Panc1 (cell line): ENCODE measurements around the gene PDK2. TPM values are rescaled to one million over a fixed set of nuclear protein-coding genes. Genes with fewer than 3 reads are reported as not detected.

Source experiments
- ATAC-seq: fragments of 200-7000 bp; cut with Tn5 transposase; 2 replicates; pipeline ENCODE4 v1.9.1; 2020; ENCODE audit warnings: mild to moderate bottlenecking, moderate library complexity
- BruUV-seq: library from RNA; stranded (reverse); fragments of 400-500 nt; replicated peaks from 2 replicates; lab custom pipeline; 2021; lab: Mats Ljungman, UMichigan
- CTCF ChIA-PET: fragments of 300-600 bp; sonication (Branson Sonifier 250); formaldehyde crosslinking; loops from one replicate; lab custom pipeline; 2022; ENCODE audit warnings: antibody characterized with exemption; lab: Charles Lee
- POLR2A ChIA-PET: fragments of 300-600 bp; sonication (Branson Sonifier 250); formaldehyde crosslinking; loops from one replicate; lab custom pipeline; 2022; ENCODE audit warnings: antibody characterized with exemption; lab: Charles Lee
- DNase-seq: peaks from one replicate; pipeline ENCODE4 v3.0.0-alpha.2; 2010; ENCODE audit warnings: low read depth, low spot score
- H3K27ac ChIP-seq: 2 replicates; pipeline ENCODE4 v1.5.1; 2011; ENCODE audit warnings: mild to moderate bottlenecking, low read length, inconsistent platforms
- H3K27me3 ChIP-seq: fragments of 200-500 bp; sonication (Bioruptor generic); 2 replicates; pipeline ENCODE4 v1.6.0; 2014; ENCODE audit warnings: low read length, inconsistent platforms; ENCODE audit not compliant: control insufficient read depth, insufficient read depth
- H3K36me3 ChIP-seq: fragments of 200-500 bp; sonication (Bioruptor generic); 2 replicates; pipeline ENCODE4 v1.5.1; 2014; ENCODE audit warnings: inconsistent platforms, mild to moderate bottlenecking, low read length, moderate library complexity; ENCODE audit not compliant: control insufficient read depth, insufficient read depth
- H3K4me1 ChIP-seq: 2 replicates; pipeline ENCODE4 v1.5.1; 2011; ENCODE audit warnings: inconsistent platforms, mild to moderate bottlenecking, low read length, moderate library complexity; ENCODE audit not compliant: control insufficient read depth, insufficient read depth
- H3K4me3 ChIP-seq, 2 experiments: 2 replicates each; pipeline ENCODE4 v1.5.1; 2011 to 2012; ENCODE audit warnings: low read depth in 2 of 2, low read length in 2 of 2, mild to moderate bottlenecking in 2 of 2, inconsistent platforms in 1 of 2, moderate library complexity in 1 of 2
- H3K9me3 ChIP-seq: fragments of 200-500 bp; sonication (Bioruptor generic); 2 replicates; pipeline ENCODE4 v1.5.1; 2014; ENCODE audit warnings: low read depth, mild to moderate bottlenecking, inconsistent platforms, low read length, moderate library complexity; ENCODE audit not compliant: control insufficient read depth, insufficient read depth
- CTCF ChIP-seq: fragments of 450-650 bp; IDR thresholded peaks from 2 replicates; pipeline ENCODE4 v1.5.1; 2017; ENCODE audit warnings: mild to moderate bottlenecking
- POLR2AphosphoS5 ChIP-seq: IDR thresholded peaks from 2 replicates; pipeline ENCODE4 v1.6.1; 2012; ENCODE audit warnings: mild to moderate bottlenecking, low read depth, low read length, moderate library complexity
- REST ChIP-seq, 2 experiments: IDR thresholded peaks; 2 replicates each; pipeline ENCODE4 v1.6.1; 2011 to 2012; ENCODE audit warnings: low read depth in 2 of 2, control low read depth in 1 of 2, low read length in 1 of 2, mild to moderate bottlenecking in 1 of 2, moderate library complexity in 1 of 2; ENCODE audit not compliant: insufficient read depth in 1 of 2
- SIN3A ChIP-seq: IDR thresholded peaks from 2 replicates; pipeline ENCODE4 v1.6.1; 2012; ENCODE audit warnings: low read depth, mild to moderate bottlenecking, low read length, moderate library complexity, borderline replicate concordance; ENCODE audit not compliant: insufficient read depth
- TCF7L2 ChIP-seq: IDR thresholded peaks from 2 replicates; pipeline ENCODE4 v1.6.1; 2011; ENCODE audit warnings: mild to moderate bottlenecking, low read depth, low read length, inconsistent platforms
- in situ Hi-C: cut with HindIII; loops from 2 replicates; pipeline ENCODE4 v1.10.0; 2016; ENCODE audit warnings: low sequenced_read_pairs, low pct_unique_long_range_greater_than_20kb
- intact Hi-C: fragments of 100-400 bp; cut with micrococcal nuclease; formaldehyde crosslinking; loops from one replicate; pipeline ENCODE4 v1.10.0; 2022; ENCODE audit not compliant: unreplicated experiment
- total RNA-seq: library from RNA; stranded (reverse); gene quantifications from one replicate; pipeline ENCODE4 v1.2.1, GENCODE V29; 2021; ENCODE audit not compliant: unreplicated experiment

The PDK2 gene
- total RNA-seq, 1 experiment from 2014 or later, result 46.0 TPM

GRCh38 chr17:50103252-50103651 is 8.1 kb downstream of the PDK2 start:
- no peak for TF ChIP-seq REST (IDR thresholded peaks at IDR 0.05; ENCODE audit: insufficient read depth in 1 of 2, low read depth in 2 of 2, low read length in 1 of 2)
- no peak for TF ChIP-seq CTCF
- no peak for TF ChIP-seq SIN3A
- TF ChIP-seq POLR2AphosphoS5, result no peak
- no peak for TF ChIP-seq TCF7L2
- Histone ChIP-seq H3K4me1 (peaks cover 25% of the 10 kb centered on the region), H3K36me3 (no peaks in the 10 kb centered on the region), H3K27me3 (no peaks in the 10 kb centered on the region), H3K9me3 (no peaks in the 10 kb centered on the region), H3K4me3 (no peak overlapping the region), H3K27ac (no peak overlapping the region)
- POLR2A ChIA-PET, result interaction anchor here (0.6 kb wide), 1 partner anchor 220 kb away, joined by 3 read pairs; no protein-coding TSS in a partner anchor
- no TSS peak for BruUV-seq
- no peak for ATAC-seq
- in situ Hi-C loops (no loop called here), intact Hi-C loops (no loop called here)
- DNase-seq, result no peak
- CTCF ChIA-PET, result interaction anchor here (1.0 kb wide), 1 partner anchor 9 kb away, joined by 3 read pairs; no protein-coding TSS in a partner anchor

GRCh38 chr17:50103941-50104340 is 8.8 kb downstream of the PDK2 start:
- no TSS peak for BruUV-seq
- intact Hi-C loops, result no loop called here
- H3K36me3 ChIP-seq, result no peaks in the 10 kb centered on the region

More at GRCh38 chr17:50103941-50104340, 8.8 kb downstream of the PDK2 start:
- Histone ChIP-seq H3K9me3 (no peaks in the 10 kb centered on the region), H3K27me3 (no peaks in the 10 kb centered on the region), H3K4me3 (no peak overlapping the region), H3K27ac (no peak overlapping the region), H3K4me1 (peaks cover 25% of the 10 kb centered on the region)
- TF ChIP-seq REST (IDR thresholded peaks at IDR 0.05; ENCODE audit: insufficient read depth in 1 of 2, low read depth in 2 of 2, low read length in 1 of 2) (no peak), CTCF (no peak), TCF7L2 (no peak), POLR2AphosphoS5 (no peak), SIN3A (no peak)
- no peak for DNase-seq
- ChIA-PET POLR2A (no interaction called here), CTCF (no interaction called here)
- in situ Hi-C loops, result no loop called here
- ATAC-seq, result no peak
